B cell (primary cell): Measurements from ENCODE around the gene CPS1. TPM values are rescaled to one million over a fixed set of nuclear protein-coding genes. Genes with fewer than 3 reads are reported as not detected.

Experiments
- ATAC-seq: fragments of 200-7000 bp; cut with Tn5 transposase; one replicate; pipeline ENCODE4 v1.10.0; 2021; ENCODE audit warnings: low read depth, mild to moderate bottlenecking, moderate number of reproducible peaks, moderate library complexity
- CTCF ChIA-PET: fragments of 350-600 bp; sonication (Branson Sonifier 250); formaldehyde crosslinking; loops from one replicate; lab custom pipeline; 2021; ENCODE audit warnings: antibody characterized with exemption, inconsistent platforms; lab: Charles Lee
- POLR2A ChIA-PET: fragments of 350-600 bp; sonication (Branson Sonifier 250); formaldehyde crosslinking; loops from one replicate; lab custom pipeline; 2021; ENCODE audit warnings: antibody characterized with exemption; lab: Charles Lee
- DNase-seq: peaks from one replicate; pipeline ENCODE4 v3.0.0; 2013
- H2AFZ ChIP-seq: 2 replicates; pipeline ENCODE4 v1.6.1; 2012; ENCODE audit warnings: mild to moderate bottlenecking, low read depth, low read length; ENCODE audit not compliant: insufficient read depth, poor library complexity, severe bottlenecking
- H3K27ac ChIP-seq, 2 donors: 1 replicate in 1 of 2; 2 replicates in 1 of 2; pipeline ENCODE4 v1.5.1; 2012 to 2013; ENCODE audit warnings: low read length in 2 of 2, mild to moderate bottlenecking in 2 of 2, moderate library complexity in 1 of 2
- H3K27me3 ChIP-seq, 4 experiments: fragments of 200-600 bp in 1 of 4; sonication (generic) in 1 of 4; replicated peaks in 1 of 4; 1 replicate in 2 of 4; 2 replicates in 2 of 4; pipeline versions ENCODE4 v1.6.1 to v1.7.0; 2013 to 2016; ENCODE audit warnings: low read length in 3 of 4, mild to moderate bottlenecking in 2 of 4, mixed read lengths in 1 of 4, moderate library complexity in 1 of 4; ENCODE audit not compliant: insufficient read depth in 4 of 4, control insufficient read depth in 3 of 4; ENCODE audit errors: control extremely low read depth in 1 of 4
- H3K36me3 ChIP-seq, 2 experiments: replicated peaks in 1 of 2; 1 replicate in 1 of 2; 2 replicates in 1 of 2; pipeline versions ENCODE4 v1.6.1 to v1.7.1; 2013; ENCODE audit warnings: low read length in 1 of 2; ENCODE audit not compliant: insufficient read depth in 2 of 2, control insufficient read depth in 1 of 2; ENCODE audit errors: control extremely low read depth in 1 of 2, extremely low read depth in 1 of 2
- H3K4me1 ChIP-seq, 2 donors: fragments of 200-600 bp in 1 of 2; sonication (generic) in 1 of 2; 1 replicate in 1 of 2; 2 replicates in 1 of 2; pipeline versions ENCODE4 v1.5.1 to v1.6.1; 2013 to 2017; ENCODE audit warnings: low read length in 2 of 2; ENCODE audit not compliant: control insufficient read depth in 2 of 2, insufficient read depth in 2 of 2
- H3K4me2 ChIP-seq: replicated peaks from 2 replicates; pipeline ENCODE3; 2012; ENCODE audit warnings: mild to moderate bottlenecking, low read depth, low read length; ENCODE audit not compliant: poor library complexity, severe bottlenecking
- H3K4me3 ChIP-seq, 5 experiments: fragments of 200-600 bp in 1 of 5; sonication (generic) in 1 of 5; 1 replicate in 3 of 5; 2 replicates in 2 of 5; pipeline versions ENCODE4 v1.5.1 to v1.7.0; 2011 to 2016; ENCODE audit warnings: low read length in 4 of 5, mild to moderate bottlenecking in 4 of 5, low read depth in 2 of 5, control low read depth in 1 of 5, moderate library complexity in 1 of 5; ENCODE audit not compliant: insufficient read depth in 1 of 5; ENCODE audit errors: control extremely low read depth in 1 of 5, extremely low read depth in 1 of 5
- H3K79me2 ChIP-seq: fragments of 200-600 bp; sonication (generic); one replicate; pipeline ENCODE4 v1.6.0; 2016; ENCODE audit warnings: low read length; ENCODE audit not compliant: control insufficient read depth, insufficient read depth
- H3K9ac ChIP-seq: fragments of 200-600 bp; sonication (generic); 2 replicates; pipeline ENCODE4 v1.6.1; 2017; ENCODE audit warnings: mild to moderate bottlenecking, low read length, moderate library complexity
- H3K9me3 ChIP-seq, 3 donors: one replicate each; pipeline versions ENCODE4 v1.6.1 to v1.7.1; 2013; ENCODE audit warnings: low read length in 2 of 3; ENCODE audit not compliant: control insufficient read depth in 2 of 3, insufficient read depth in 1 of 3; ENCODE audit errors: control extremely low read depth in 1 of 3
- H4K20me1 ChIP-seq: 2 replicates; pipeline ENCODE4 v1.6.0; 2012; ENCODE audit warnings: mild to moderate bottlenecking, low read length; ENCODE audit not compliant: insufficient read depth, control insufficient read depth, poor library complexity, severe bottlenecking
- H3K27ac Mint-ChIP-seq: one replicate; pipeline ENCODE4 v1.8.0; 2021; ENCODE audit warnings: mixed read lengths
- H3K27me3 Mint-ChIP-seq: one replicate; pipeline ENCODE4 v1.8.0; 2021; ENCODE audit warnings: mixed read lengths
- H3K4me1 Mint-ChIP-seq: one replicate; pipeline ENCODE4 v1.8.0; 2021; ENCODE audit warnings: mixed read lengths
- H3K4me3 Mint-ChIP-seq: one replicate; pipeline ENCODE4 v1.8.0; 2021; ENCODE audit warnings: mixed read lengths
- H3K9me3 Mint-ChIP-seq: one replicate; pipeline ENCODE4 v1.8.0; 2022; ENCODE audit warnings: mixed read lengths; ENCODE audit not compliant: insufficient read depth
- CTCF ChIP-seq: fragments of 200-600 bp; IDR thresholded peaks from one replicate; pipeline ENCODE4 v1.8.0; 2022; ENCODE audit warnings: antibody characterized with exemption, mild to moderate bottlenecking
- EZH2 ChIP-seq: IDR thresholded peaks from 2 replicates; pipeline ENCODE4 v1.6.1; 2012; ENCODE audit warnings: borderline replicate concordance, low read depth, mild to moderate bottlenecking, moderate library complexity, low read length; ENCODE audit not compliant: insufficient read depth, poor library complexity, severe bottlenecking
- WGBS: methylation state at CpG from one replicate; pipeline ENCODE4 v1.1.5; 2013; ENCODE audit warnings: missing lambda C conversion rate; ENCODE audit not compliant: insufficient coverage; 5-methylcytosine and 5-hydroxymethylcytosine counted together
- intact Hi-C: fragments of 100-400 bp; cut with micrococcal nuclease; formaldehyde crosslinking; loops from one replicate; pipeline ENCODE4 v1.10.0; 2022
- polyA plus RNA-seq: library from polyadenylated mRNA; depleted of rRNA; stranded (reverse); fragments of >200 nt; gene quantifications from 2 replicates; pipeline ENCODE4 v1.2.3, GENCODE V29; 2012
- total RNA-seq, 2 donors: library from RNA; stranded (reverse); fragments of 120-200 nt in 1 of 2; gene quantifications; 1 replicate in 1 of 2; 2 replicates in 1 of 2; pipeline versions ENCODE4 v1.2.3 to v1.2.4, GENCODE V29; 2013 to 2022

Gene CPS1
- total and polyA plus RNA-seq, 2 donors (not counting 1 experiment from before 2014, with no cell fraction given), result 0.12 to 0.25 TPM

- POLR2A ChIA-PET, result no interaction called here
- Histone ChIP-seq H3K79me2 (no peaks in the 10 kb centered on the region), H3K4me3 (no peak overlapping the region), H3K9me3 (no peaks in the 10 kb centered on the region), H3K4me2 (no peak overlapping the region), H3K36me3 (no peaks in the 10 kb centered on the region), H2AFZ (no peak overlapping the region), H3K27ac (no peak overlapping the region), H3K27me3 (no peaks in the 10 kb centered on the region), H3K4me1 (no peaks in the 10 kb centered on the region), H3K9ac (no peak overlapping the region), H4K20me1 (no peaks in the 10 kb centered on the region)
- DNase-seq (no peak), ATAC-seq (no peak)
- no peak overlapping the region for H3K27ac Mint-ChIP-seq
- intact Hi-C loops, result no loop called here
- TF ChIP-seq CTCF, result no peak
- TF ChIP-seq EZH2, result no peak
- WGBS, result 67% methylated on average over 1 of the region's 2 CpGs
- no peak overlapping the region for H3K4me3 Mint-ChIP-seq
- H3K27me3 Mint-ChIP-seq, result no peaks in the 10 kb centered on the region
- no peaks in the 10 kb centered on the region for H3K4me1 Mint-ChIP-seq
- no peaks in the 10 kb centered on the region for H3K9me3 Mint-ChIP-seq
- CTCF ChIA-PET, result no interaction called here
Observed at GRCh38 chr2:210707900-210708299, 151.5 kb downstream of the CPS1 start.

- H3K36me3 ChIP-seq, result no peaks in the 10 kb centered on the region
- no CpG with 5 or more reads among the region's 2 CpGs for WGBS
- intact Hi-C loops, result no loop called here
- Mint-ChIP-seq H3K27ac (no peak overlapping the region), H3K4me1 (no peaks in the 10 kb centered on the region), H3K9me3 (no peaks in the 10 kb centered on the region), H3K27me3 (no peaks in the 10 kb centered on the region), H3K4me3 (no peak overlapping the region)
- H4K20me1 ChIP-seq, result no peaks in the 10 kb centered on the region
- no peak overlapping the region for H3K4me3 ChIP-seq
- no peaks in the 10 kb centered on the region for H3K4me1 ChIP-seq
- no peaks in the 10 kb centered on the region for H3K27me3 ChIP-seq
- H3K4me2 ChIP-seq, result no peak overlapping the region
- ATAC-seq (no peak), DNase-seq (no peak)
- H3K9me3 ChIP-seq, result no peaks in the 10 kb centered on the region
- H3K79me2 ChIP-seq, result no peaks in the 10 kb centered on the region
- no peak overlapping the region for H3K9ac ChIP-seq
- no peak overlapping the region for H3K27ac ChIP-seq
- TF ChIP-seq CTCF, result no peak
- TF ChIP-seq EZH2, result no peak
- CTCF ChIA-PET, result no interaction called here
- POLR2A ChIA-PET, result no interaction called here
- no peak overlapping the region for H2AFZ ChIP-seq
Observed at GRCh38 chr2:210713122-210713521, 156.7 kb downstream of the CPS1 start.
